ENCODE data around the gene ACSF2.
A peak's percentile ranks its signal among the peaks of the same experiment; 100 is the strongest.
"Not testable (repeated sequence)": the region's sequence is repeated elsewhere in the genome, so short reads cannot be mapped to it uniquely, and the experiment has no call there.

Gene ACSF2

GRCh38 chr17:50412188-50412732, 13.8 kb upstream of the ACSF2 start:
- no peak for DNase-seq

GRCh38 chr17:50414808-50415207, 11.2 kb upstream of the ACSF2 start:
- DNase-seq: no peak

GRCh38 chr17:50419577-50419976, 6.4 kb upstream of the ACSF2 start:
- DNase-seq: not testable (repeated sequence)

- DNase-seq: no peak
These were observed 5.5 kb upstream of the ACSF2 start for GRCh38 chr17:50420419-50421112.

- no peak for DNase-seq
These were observed 4.5 kb upstream of the ACSF2 start for GRCh38 chr17:50421308-50422051.

GRCh38 chr17:50422738-50423137, 3.3 kb upstream of the ACSF2 start:
- DNase-seq: no peak

GRCh38 chr17:50423553-50424159, 2.4 kb upstream of the ACSF2 start:
- DNase-seq: no peak

- no peak for DNase-seq
These were observed 1.6 kb upstream of the ACSF2 start for GRCh38 chr17:50424246-50424995.

- no peak for DNase-seq
These were observed 879 bp upstream of the ACSF2 start for GRCh38 chr17:50424996-50425681.

GRCh38 chr17:50426472-50426782, 409 bp downstream of the ACSF2 start:
- peak; percentile 4 for DNase-seq

GRCh38 chr17:50426814-50427787, 1.1 kb downstream of the ACSF2 start:
- peak; percentile 19 for DNase-seq

GRCh38 chr17:50428126-50428525, 2.1 kb downstream of the ACSF2 start:
- not testable (repeated sequence) for DNase-seq

GRCh38 chr17:50428831-50429424, 2.9 kb downstream of the ACSF2 start:
- DNase-seq: no peak

GRCh38 chr17:50429793-50430192, 3.8 kb downstream of the ACSF2 start:
- DNase-seq: no peak

GRCh38 chr17:50430821-50431618, 5.0 kb downstream of the ACSF2 start:
- DNase-seq: no peak

GRCh38 chr17:50432125-50432762, 6.2 kb downstream of the ACSF2 start:
- no peak for DNase-seq

- no peak for DNase-seq
These were observed 11.4 kb downstream of the ACSF2 start for GRCh38 chr17:50437409-50437808.

GRCh38 chr17:50439008-50439407, 13.0 kb downstream of the ACSF2 start:
- no peak for DNase-seq

- no peak for DNase-seq
These were observed 14.3 kb downstream of the ACSF2 start for GRCh38 chr17:50440172-50440837.

All from stimulated activated CD4-positive, alpha-beta T cell treated with anti-CD3 and anti-CD28 coated beads, Interleukin-4, amount 100 ng/mL, for 24 hours (primary cell).